Activated CD4-positive, CD25-positive, alpha-beta regulatory T cell treated with anti-CD3 and anti-CD28 coated beads, Interleukin-2, amount 50 U/mL, for 24 hours (primary cell): ENCODE measurements around the gene MEX3D.
A peak's percentile ranks its signal among the peaks of the same experiment; 100 is the strongest.

Source experiments
- ATAC-seq, 2 donors: fragments of 150-1000 bp; cut with Tn5 transposase; one replicate each; pipeline ENCODE4 v1.10.0; 2021; ENCODE audit warnings: mild to moderate bottlenecking in 1 of 2, moderate library complexity in 1 of 2

The MEX3D gene

DNA sequence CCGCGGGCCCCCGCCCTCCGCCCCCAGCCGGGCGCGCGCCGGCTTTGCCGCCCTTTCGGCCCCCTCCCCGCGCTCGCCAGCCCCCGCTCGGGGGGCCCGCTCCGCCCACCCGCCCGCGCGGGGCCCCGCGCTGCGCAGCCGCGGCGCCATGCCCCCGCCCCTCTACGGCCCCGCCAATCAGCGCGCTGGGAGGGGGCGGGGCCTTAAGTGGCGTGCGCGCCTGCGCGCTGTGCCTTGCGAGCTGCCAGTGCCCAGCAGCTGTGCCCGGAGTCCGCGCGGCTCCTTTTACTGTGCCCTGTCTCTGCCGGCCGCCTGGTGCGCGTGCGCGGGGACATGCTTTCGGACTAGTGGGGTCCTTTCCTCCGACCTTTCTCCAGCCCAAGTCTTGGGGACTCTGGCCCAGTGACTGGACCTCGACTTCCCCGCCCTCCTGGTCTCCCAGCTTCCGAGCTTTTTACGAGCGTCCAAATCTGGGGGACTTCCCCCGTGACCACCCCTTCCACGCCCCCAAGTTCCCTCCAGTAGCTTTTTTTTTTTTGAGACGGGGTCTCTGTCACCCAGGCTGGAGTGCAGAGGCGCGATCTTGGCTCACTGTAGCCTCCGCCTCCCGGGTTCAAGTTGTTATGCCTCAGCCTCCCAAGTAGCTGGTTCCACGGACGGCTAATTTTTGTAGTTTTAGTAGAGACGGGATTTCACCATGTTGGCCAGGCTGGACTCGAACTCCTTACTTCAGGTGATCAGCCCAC is 24.8 kb upstream of the MEX3D start, which contains the start of gene MBD3:
MBD3 (minus strand) TSS at position 111 of the 746 bp plus-strand sequence. CDS start 234 bp downstream, outside the sequence.
- peak; percentile 72 for ATAC-seq

DNA sequence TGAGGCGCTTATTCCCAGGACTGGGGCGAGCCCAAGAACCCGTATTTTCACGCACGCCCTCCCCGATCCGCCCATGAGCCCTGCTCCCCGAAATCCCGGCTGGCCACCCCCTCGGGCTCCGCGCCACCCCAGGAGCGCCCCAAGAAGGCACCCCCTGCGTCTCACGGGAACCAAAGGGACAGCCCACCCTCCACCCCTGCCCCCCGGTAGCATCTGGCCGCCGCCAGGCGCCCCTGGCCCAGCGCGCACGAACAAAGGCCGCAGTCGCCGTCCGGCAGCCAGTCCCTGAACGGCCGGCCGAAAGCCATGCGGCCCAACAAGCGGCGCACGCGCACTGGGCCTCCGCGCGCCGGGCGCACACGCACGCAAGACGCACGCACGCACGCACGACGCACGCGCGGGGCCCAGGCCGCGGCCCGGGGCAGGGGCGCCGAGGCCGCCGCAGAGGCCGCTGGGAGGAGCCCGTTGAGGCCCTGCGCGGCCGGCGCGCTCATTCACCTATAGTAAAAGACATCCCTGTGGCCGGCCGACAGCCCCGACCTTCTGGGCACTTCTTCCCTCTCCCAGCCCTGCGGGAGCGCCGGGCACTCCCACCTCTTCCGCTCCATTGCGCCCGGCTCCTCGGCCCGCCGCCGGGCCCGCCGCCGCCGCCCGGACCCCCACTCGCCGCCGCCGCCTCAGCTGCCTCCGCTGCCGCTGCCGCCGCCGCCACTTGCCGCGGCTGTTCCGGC is 24.1 kb upstream of the MEX3D start:
- ATAC-seq = peak; percentile 85 to 87

- ATAC-seq = peak in 1 of 2 donors; percentile 5
These were observed 23.4 kb upstream of the MEX3D start for GRCh38 chr19:1591421-1592023.

- peak in 1 of 2 donors; percentile 17 for ATAC-seq
These were observed 22.7 kb upstream of the MEX3D start for GRCh38 chr19:1590641-1591397.

- ATAC-seq = no peak
These were observed 19.7 kb upstream of the MEX3D start for GRCh38 chr19:1587872-1588271.

DNA sequence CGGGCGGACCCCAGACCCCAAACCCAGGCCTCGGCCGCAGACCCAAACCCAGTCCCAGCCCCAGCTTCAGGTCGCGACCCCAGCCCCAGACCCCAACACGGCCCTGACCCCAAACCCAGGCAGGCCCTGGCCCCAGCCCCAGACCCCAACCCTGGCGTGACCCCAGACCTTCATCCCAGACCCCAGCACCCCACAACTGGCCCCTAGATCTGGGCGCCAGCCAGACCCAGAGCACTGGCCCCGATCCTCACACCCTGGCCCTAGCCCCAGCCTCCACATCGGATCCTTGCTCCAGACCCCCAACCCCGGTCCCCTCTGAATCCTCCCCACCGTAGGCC is 17.1 kb upstream of the MEX3D start:
- no peak for ATAC-seq

GRCh38 chr19:1584500-1585242 is 16.5 kb upstream of the MEX3D start:
- ATAC-seq = no peak

DNA sequence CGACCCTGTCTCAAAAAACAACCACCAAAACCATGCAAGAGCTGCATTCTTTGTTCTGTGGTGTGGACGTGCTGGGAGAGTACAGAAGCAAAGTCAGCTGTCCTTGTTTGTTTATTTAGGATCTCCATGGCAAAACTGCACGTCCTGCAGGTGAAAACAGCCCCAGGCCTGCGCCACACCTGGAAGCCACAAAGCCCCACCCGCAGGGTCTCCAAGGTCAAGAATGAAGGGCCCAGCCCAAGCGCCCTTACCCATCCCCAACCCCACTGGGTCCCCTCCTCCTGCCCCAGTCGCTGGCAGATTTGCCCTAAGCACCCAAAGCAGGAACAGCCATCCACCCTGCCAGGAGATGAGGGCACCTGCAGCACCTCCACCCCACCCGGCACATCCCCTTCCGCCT is 14.1 kb upstream of the MEX3D start:
- no peak for ATAC-seq

- ATAC-seq = no peak
These were observed 12.8 kb upstream of the MEX3D start for GRCh38 chr19:1580957-1581356.

- no peak for ATAC-seq
These were observed 12.3 kb upstream of the MEX3D start for GRCh38 chr19:1580382-1580781.

GRCh38 chr19:1579222-1579621 is 11.1 kb upstream of the MEX3D start:
- ATAC-seq = no peak

- no peak for ATAC-seq
These were observed 9.9 kb upstream of the MEX3D start for GRCh38 chr19:1577929-1578618.

DNA sequence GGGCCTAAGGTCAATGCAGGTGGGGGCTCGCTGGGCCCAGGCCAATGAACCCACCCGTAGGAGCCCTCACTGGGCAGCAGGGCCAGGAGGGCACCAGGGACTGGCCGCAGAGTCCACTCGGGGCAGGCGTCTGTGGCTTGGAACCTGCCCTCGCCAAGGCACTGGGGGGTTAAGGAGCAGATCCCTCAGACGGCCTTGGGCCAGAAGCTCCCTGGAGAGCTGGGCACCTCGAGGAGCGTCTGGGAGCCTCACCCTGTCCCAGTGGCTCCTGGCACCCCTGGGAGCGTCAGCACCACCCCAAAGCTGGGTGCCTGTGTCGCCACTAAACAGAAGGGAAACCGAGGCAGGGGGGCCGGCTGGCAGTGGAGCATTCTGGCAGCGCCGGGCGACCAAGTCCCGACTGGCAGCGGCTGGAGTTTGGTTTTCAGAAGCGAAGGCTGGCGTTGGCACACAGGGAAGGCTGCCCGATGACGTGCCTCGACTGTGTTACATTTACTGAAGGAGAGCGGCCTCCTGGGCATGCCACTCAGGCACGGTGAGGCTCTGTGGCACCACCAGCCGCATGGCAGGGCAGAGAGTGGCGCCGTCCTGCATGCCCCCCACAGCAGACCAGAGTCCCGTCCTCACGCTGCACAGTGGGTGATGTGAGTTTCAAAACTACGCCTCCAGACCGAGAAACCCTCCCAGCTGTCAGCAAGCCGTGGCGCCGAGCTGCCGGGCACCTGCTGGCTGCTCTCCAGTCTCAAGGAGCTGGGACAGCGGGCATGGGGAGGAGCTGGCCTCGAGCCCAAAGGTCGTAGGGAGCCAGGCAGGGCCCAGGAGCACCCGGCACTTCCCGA is 9.2 kb upstream of the MEX3D start:
- ATAC-seq = no peak

DNA sequence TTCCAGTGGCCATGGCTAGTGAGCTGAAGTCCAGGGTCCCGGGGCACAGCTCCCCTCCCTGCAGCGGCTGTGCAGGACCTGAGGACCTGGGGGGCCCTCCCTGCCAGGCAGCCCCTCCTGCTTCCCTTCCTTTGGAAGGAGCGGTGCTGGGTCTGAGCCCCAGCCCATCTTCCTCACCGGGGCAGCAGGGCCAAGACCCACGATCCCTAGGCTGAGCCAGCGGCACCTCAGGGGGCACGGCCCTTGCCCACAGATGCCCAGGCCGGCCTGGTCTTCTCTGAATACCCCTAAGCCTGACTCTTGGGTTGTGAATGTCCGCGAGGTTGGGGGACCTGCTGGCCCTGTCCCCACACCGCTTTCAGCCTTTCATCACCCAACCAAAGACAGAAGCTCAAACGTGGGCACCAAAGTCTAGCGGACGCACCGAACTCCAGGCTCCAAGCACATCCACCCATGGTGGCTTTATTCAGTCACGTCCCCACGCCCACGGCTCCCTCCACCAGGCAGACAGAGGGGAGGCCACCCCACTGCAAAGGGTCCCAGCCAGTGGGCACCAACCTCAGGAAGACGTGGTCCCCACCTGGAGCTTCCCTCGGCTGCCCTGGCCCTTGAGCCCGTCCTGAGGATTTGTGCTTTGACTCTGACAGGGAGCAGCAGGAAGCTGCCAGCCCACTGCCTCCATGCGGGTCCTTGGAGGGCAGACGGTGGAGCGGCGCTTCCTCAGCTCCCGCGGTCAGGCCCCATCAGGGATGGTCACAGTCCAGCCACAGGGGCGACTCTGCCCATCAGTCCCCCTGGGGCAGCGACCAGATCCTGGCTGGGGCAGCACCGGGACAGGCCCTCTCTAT is 8.3 kb upstream of the MEX3D start:
- ATAC-seq = peak in 1 of 2 donors; percentile 15

DNA sequence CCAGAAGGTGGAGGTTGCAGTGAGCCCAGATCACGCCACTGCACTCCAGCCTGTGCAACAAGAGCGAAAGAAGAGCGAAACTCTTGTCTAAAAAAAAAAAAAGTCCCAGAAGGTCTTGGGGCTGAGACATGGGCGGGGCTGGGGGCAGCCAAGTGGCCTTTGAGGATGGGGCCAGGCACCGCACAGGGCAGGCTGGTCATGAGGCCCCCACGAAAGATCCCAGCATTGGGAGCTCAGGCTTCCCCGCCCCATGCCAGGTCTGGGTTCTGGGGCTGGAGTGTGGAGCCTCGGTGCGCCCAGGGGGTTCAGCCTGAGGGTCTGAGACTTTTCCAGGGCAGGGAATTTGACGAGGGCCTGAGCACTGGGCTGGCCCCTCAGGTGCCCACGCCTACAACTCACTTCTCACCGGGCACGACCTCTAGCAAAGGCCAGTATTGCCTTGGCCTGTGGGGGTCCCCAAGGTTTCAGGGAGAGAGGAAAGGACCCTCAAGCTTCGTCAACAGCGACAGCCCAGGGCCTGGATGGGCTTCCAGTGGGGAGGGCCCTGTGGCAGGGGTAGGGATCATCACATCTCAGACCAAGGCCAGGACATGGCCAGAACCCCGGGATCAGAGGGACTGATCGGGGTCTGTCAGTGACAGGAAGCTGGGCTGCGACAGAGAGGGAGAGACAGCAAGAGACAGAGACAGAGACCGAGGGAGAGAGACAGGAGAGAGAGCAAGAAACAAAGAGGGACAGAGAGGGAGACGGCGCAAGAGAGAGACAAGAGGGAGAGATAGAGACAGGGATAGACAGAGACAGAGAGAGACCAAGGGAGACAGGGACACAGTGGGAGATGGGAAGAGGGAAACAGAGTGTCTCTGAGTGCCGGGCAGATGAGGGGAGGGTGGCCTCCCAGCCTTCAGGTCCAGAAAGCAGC is 7.5 kb upstream of the MEX3D start:
- ATAC-seq = no peak

DNA sequence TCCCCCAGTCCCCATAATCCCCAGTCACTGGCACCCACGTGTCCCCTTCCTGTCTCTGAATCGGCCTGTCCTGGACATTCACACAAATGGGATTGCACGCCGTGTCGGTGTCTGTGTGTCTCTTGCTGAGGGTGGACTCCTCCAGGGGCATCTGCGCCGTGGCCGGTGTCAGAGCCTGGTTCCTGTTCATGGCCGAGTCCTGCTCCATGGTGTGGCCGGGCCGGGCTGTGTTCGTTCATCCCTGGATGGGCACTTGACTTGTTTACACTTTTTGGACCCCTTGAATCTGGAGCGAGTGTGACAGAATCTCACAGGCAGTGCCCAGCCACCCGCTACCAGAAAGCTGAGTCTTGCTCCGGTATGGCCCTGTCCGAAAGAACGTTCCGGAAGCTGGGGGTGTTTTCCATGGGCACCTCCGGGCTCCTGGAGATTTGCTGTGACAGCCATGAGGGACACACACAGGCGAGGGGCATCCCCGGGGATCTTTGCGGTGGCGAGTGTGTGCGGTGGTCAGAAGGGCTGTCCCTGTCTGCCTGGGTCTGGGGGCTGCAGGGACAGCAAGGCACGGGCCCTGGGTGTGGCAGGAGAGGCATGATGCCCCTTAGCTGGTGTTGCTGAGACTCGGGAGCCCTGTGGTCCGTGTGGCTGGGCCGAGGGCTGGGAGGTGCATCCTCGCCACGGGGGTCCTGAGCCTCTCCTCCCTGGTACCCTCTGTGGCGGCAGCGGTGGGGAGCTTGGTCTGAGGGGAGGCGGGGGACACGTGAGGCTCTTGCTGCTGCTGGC is 6.4 kb upstream of the MEX3D start:
- no peak for ATAC-seq

DNA sequence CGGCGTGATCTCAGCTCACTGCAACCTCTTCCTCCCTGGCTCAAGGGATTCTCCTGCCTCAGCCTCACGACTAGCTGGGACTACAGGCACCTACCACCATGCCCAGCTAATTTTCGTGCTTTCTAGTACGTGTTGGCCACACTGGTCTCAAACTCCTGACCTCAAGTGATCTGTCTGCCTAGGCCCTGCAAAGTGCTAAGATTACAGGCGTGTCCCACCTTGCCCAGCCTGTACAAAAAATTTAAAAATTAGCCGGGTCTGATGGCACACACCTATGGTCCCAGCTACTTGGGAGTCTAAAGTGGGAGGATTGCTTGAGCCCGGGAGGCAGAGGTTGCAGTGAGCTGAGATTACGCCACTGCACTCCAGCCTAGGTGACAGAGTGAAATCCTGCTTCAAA is 4.7 kb upstream of the MEX3D start:
- ATAC-seq = no peak

GRCh38 chr19:1571358-1571757 is 3.2 kb upstream of the MEX3D start:
- ATAC-seq = no peak
